HG03354 (cell line): ENCODE results near the gene USF1.
"Not testable (repeated sequence)": the region's sequence is repeated elsewhere in the genome, so short reads cannot be mapped to it uniquely, and the experiment has no call there.

ENCODE experiments used
- ATAC-seq: cut with Tn5 transposase; IDR thresholded peaks from one replicate; pipeline ENCODE4 v1.9.1; 2021; ENCODE audit warnings: mild to moderate bottlenecking; ENCODE audit not compliant: unreplicated experiment, poor library complexity, severe bottlenecking

The USF1 gene

GRCh38 chr1:161051219-161051618 lies 5.4 kb upstream of the USF1 start:
- no peak for ATAC-seq

- ATAC-seq: no peak
Measured at GRCh38 chr1:161048949-161049722, 3.4 kb upstream of the USF1 start.

- no peak for ATAC-seq
Measured at GRCh38 chr1:161047436-161048420, 2.0 kb upstream of the USF1 start.

GRCh38 chr1:161046605-161047228 lies 940 bp upstream of the USF1 start:
- ATAC-seq: peak; percentile 53

- peak; percentile 58 for ATAC-seq
Measured at GRCh38 chr1:161044908-161045735, 655 bp downstream of the USF1 start.

- no peak for ATAC-seq
Measured at GRCh38 chr1:161044535-161044907, 1.3 kb downstream of the USF1 start.

GRCh38 chr1:161039546-161039945 lies 6.2 kb downstream of the USF1 start:
- ATAC-seq: no peak

GRCh38 chr1:161039154-161039545 lies 6.6 kb downstream of the USF1 start:
- ATAC-seq: no peak

- peak; percentile 91 for ATAC-seq
Measured at GRCh38 chr1:161038523-161039153, 7.1 kb downstream of the USF1 start, which contains the start of gene TSTD1. TSTD1 (minus strand) TSS chr1:161038964; CDS start chr1:161038889, 75 bp downstream.

GRCh38 chr1:161037661-161038522 lies 7.9 kb downstream of the USF1 start:
- no peak for ATAC-seq

- ATAC-seq: no peak
Measured at GRCh38 chr1:161033751-161034150, 12.0 kb downstream of the USF1 start.

- ATAC-seq: no peak
Measured at GRCh38 chr1:161032409-161032808, 13.4 kb downstream of the USF1 start.

- ATAC-seq: no peak
Measured at GRCh38 chr1:161031874-161032273, 13.9 kb downstream of the USF1 start.

GRCh38 chr1:161029466-161029865 lies 16.3 kb downstream of the USF1 start:
- ATAC-seq: not testable (repeated sequence)

- ATAC-seq: not testable (repeated sequence)
Measured at GRCh38 chr1:161026954-161027353, 18.8 kb downstream of the USF1 start.

- ATAC-seq: not testable (repeated sequence)
Measured at GRCh38 chr1:161022432-161022831, 23.3 kb downstream of the USF1 start.

- no peak for ATAC-seq
Measured at GRCh38 chr1:161021970-161022353, 23.8 kb downstream of the USF1 start.
